HG02642 (cell line): ENCODE results near the gene KLHL11.
"Not testable (repeated sequence)": the region's sequence is repeated elsewhere in the genome, so short reads cannot be mapped to it uniquely, and the experiment has no call there.

Source experiments
- ATAC-seq: cut with Tn5 transposase; IDR thresholded peaks from one replicate; pipeline ENCODE4 v1.9.1; 2021; ENCODE audit warnings: mild to moderate bottlenecking; ENCODE audit not compliant: unreplicated experiment, poor library complexity

Gene KLHL11

DNA sequence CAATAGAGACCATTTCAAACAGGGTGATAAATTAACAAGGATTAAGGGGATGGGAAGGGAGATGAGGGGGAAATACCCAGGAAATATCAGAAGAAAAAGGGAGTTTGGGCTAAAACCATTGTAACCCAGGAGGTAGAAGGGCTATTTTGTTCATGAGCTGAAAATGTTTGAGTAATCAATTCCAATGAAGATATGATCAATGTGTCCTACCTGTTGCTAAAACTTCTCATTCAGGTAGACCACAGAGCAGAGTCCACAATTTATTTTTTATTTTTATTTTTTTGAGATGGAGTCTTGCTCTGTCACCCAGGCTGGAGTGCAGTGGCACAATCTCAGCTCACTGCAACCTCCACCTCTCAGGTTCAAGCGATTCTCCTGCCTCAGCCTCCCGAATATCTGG is 25.8 kb downstream of the KLHL11 start:
- not testable (repeated sequence) for ATAC-seq

DNA sequence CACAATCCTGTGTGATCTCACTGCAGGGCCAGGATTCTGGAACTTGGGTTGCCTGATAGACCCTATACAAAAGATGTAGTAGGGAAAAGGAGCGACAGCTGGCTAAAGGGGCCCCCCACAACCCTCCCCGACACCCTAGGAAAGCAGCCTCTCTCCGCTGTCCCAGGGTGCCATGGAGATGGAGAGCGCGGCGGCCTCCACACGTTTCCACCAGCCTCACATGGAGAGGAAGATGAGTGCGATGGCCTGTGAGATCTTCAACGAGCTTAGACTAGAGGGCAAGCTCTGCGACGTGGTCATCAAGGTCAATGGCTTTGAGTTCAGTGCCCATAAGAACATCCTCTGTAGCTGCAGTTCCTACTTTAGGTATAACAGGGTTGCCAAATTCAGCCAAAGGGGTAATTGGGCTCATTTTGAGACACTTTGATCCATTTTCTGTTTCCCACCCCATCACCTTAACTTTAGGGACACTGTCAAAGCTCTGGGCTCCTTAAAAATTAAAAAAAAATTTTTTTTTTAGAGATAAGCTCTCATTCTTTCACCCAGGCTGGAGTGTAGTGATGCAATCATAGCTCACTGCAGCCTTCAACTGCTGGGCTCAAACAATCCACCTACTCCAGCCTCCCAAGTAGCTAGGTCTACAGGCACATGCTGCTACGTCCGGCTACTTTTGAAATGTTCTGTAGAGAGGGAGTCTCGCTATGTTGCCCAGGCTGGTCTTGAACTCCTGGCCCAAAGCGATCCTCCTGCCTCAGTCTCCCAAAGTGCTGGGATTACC is 27.3 kb downstream of the KLHL11 start, which contains the start of gene KLHL10:
Gene KLHL10, plus strand, starts transcription at position 65 of the 778 bp plus-strand sequence. Its CDS starts 108 bp downstream, at position 173.
- ATAC-seq: no peak

GRCh38 chr17:41836550-41837196 is 28.6 kb downstream of the KLHL11 start:
- no peak for ATAC-seq

GRCh38 chr17:41835800-41836549 is 29.2 kb downstream of the KLHL11 start, which contains the start of gene NT5C3B:
TSS of gene NT5C3B (minus strand) at chr17:41836232. CDS start at chr17:41836193, 39 bp downstream.
- ATAC-seq: peak; percentile 73

DNA sequence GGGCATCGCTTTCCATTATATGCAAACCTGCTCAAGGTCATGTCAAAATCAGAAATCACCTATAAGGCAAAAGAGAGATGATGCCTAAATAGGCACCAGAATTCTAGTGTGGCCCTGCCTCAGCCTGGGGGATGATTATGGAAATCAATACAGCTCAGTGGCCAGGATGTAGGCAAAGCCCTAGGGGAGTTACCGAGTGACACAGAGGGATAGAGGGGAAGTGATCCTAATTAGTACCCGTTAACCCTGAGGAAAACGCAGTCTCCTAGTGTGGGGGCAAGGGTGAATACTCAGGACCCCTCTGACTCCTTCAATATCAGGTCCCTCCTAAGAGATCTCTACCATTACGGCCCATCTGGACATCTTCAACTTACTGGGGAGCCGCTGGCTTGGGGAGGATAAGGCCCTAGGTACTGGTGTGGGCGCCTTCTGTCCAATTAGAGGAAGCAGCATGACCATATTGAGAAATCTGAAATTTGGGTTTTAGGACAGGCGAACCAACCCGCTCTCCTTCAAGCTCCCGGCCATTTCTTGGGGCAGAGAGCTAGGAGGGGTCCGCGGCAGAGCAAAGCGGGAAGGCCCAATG is 29.9 kb downstream of the KLHL11 start:
- peak; percentile 28 for ATAC-seq

- ATAC-seq: not testable (repeated sequence)
These were observed 35.3 kb downstream of the KLHL11 start for GRCh38 chr17:41829961-41830360.

- ATAC-seq: no peak
These were observed 39.9 kb downstream of the KLHL11 start for GRCh38 chr17:41825175-41825845.

DNA sequence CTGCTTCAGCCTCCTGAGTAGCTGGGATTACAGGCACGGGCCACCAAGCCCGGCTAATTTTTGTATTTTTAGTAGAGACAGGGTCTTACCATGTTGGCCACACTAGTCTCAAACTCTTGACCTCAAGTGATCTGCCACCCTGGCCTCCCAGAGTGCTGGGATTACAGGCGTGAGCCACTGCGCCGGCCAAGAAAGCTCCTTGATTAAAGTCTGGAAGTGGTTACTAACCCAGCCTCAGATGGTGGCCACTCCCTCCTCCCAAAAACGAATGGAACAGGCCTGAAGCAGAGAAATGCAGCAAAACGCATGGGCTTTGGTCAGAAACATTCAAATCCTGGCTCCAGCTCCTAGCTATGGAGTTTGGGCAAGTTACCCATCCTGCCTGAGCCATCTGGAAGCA is 41.1 kb downstream of the KLHL11 start:
- no peak for ATAC-seq

DNA sequence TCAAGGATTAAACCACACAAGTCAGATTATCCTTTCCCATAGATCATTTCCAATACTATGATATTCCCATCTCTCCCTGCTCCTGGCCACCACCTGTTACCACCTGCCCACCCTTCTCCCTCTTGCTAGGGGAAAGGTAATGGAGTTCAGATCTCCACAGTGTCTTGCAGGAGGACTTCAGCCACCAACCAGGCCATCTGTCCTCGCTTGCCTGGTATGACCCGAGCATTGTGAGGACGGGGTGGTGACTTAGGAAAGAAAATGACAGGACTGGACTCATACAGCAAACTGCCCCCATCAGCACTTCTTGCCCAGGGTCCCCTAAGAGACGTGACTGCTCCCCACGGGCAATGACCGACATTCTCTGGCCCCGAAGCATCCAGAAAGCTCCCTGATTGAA is 41.6 kb downstream of the KLHL11 start:
- ATAC-seq: no peak

DNA sequence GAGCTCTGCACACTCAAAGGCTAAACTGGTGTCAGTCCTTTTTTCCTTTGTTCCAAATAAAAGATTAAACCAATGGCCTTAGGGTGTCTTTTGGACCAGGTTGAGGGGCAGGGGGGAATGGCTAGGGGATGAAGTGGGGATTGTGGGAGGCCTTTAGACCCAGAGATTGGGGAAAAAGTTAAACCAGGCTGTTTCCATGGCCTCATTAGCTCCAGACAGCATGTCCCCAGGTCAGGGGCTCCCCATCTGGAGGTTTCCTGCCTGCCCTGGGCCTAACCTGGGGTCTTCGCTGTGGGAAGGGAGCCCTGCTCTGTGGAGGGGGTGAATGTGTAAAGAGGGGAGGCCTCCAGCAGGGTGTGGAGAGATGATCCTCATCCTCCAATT is 42.1 kb downstream of the KLHL11 start:
- no peak for ATAC-seq

DNA sequence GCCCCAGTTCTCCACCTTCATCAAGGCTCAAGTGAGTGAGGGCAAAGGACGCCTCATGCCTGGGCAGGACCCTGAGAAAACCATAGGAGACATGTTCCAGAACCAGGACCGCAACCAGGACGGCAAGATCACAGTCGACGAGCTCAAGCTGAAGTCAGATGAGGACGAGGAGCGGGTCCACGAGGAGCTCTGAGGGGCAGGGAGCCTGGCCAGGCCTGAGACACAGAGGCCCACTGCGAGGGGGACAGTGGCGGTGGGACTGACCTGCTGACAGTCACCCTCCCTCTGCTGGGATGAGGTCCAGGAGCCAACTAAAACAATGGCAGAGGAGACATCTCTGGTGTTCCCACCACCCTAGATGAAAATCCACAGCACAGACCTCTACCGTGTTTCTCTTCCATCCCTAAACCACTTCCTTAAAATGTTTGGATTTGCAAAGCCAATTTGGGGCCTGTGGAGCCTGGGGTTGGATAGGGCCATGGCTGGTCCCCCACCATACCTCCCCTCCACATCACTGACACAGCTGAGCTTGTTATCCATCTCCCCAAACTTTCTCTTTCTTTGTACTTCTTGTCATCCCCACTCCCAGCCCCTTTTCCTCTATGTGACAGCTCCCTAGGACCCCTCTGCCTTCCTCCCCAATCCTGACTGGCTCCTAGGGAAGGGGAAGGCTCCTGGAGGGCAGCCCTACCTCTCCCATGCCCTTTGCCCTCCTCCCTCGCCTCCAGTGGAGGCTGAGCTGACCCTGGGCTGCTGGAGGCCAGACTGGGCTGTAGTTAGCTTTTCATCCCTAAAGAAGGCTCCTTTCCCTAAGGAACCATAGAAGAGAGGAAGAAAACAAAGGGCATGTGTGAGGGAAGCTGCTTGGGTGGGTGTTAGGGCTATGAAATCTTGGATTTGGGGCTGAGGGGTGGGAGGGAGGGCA is 42.7 kb downstream of the KLHL11 start:
- no peak for ATAC-seq

GRCh38 chr17:41821776-41822175 is 43.4 kb downstream of the KLHL11 start:
- ATAC-seq: no peak

- ATAC-seq: no peak
These were observed 47.2 kb downstream of the KLHL11 start for GRCh38 chr17:41818024-41818423.

DNA sequence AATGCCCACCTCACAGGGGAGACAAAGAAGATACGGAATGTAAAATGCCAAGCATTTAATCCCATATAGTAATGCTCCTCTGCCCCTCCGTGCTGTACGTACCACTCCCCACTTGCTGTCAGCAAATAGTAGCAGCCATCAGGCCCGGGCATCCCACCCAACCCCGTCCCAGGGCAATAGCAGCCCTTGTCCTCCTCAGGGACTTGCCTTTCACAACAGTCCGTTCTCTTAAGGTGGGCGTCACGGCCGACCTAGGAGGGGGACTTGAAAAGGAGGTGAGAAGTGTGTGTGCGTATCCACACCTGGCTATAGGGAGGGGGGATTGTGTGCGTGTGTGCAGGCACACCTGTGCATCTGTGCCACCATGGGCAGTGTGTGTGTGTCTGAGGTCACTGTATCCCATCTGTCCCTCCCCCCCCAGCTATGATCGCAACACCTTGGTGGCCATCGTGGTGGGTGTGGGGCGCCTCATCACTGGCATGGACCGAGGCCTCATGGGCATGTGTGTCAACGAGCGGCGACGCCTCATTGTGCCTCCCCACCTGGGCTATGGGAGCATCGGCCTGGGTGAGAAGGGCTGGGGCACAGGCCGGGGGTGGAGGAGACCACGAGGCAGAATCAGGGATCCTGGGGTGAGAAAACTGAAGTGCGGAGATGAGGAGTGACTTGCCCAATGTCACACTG is 48.4 kb downstream of the KLHL11 start:
- no peak for ATAC-seq

GRCh38 chr17:41814195-41814594 is 51.0 kb downstream of the KLHL11 start:
- no peak for ATAC-seq

DNA sequence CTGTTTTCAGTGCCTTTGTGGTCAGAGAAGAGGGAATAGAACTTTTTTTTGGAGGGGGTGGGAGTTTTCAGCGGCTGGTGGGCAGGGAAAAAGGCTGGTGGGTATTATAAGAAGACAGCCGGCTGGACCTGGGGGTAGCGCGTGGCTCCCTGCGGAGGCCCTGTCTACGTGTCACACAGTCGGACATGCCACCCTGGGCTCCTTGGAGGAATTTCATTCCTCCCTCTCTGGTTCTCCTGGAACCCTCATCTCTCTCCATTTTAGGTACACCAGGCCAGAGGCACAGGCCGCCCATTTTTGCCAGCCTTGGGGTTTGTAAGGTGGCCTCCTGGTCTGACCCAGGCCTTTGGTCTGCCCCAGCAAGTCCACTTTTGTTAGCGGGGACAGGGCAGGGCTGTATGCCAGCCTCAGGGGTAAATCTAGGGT is 51.5 kb downstream of the KLHL11 start:
- no peak for ATAC-seq

- no peak for ATAC-seq
These were observed 52.0 kb downstream of the KLHL11 start for GRCh38 chr17:41813152-41813680.
